Measurements from ENCODE around the gene MYO5C. TPM values are rescaled to one million over a fixed set of nuclear protein-coding genes. Genes with fewer than 3 reads are reported as not detected.
"Not testable (repeated sequence)": the region's sequence is repeated elsewhere in the genome, so short reads cannot be mapped to it uniquely, and the experiment has no call there.

Gene MYO5C
- total and polyA plus RNA-seq, 10 donors, result 0.53 to 23.4 (median 14.7) TPM

GRCh38 chr15:52287114-52287513 lies 8.5 kb downstream of the MYO5C start:
- Histone ChIP-seq H3K27me3 (replicated peaks in 1 of 7) (no peaks in the 10 kb centered on the region), H3K4me1 (no peaks in the 10 kb centered on the region), H3K9me3 (no peaks in the 10 kb centered on the region), H3K36me3 (no peaks in the 10 kb centered on the region), H3K4me3 (no peak overlapping the region), H3K27ac (no peak overlapping the region)
- 82 to 91% (median 84%) methylated on average over 7 of the region's 7 CpGs for WGBS, 5 donors
- TF ChIP-seq POLR2A (IDR thresholded peaks at IDR 0.05) (no peak), POLR2AphosphoS5 (IDR thresholded peaks at IDR 0.05) (no peak), CTCF (IDR thresholded peaks at IDR 0.05 in 8 of 11, conservative IDR thresholded peaks at IDR 0.05 in 3 of 11) (no peak)
- DNase-seq, result no peak
- intact Hi-C loops (cut with DNase I; ENCODE audit: low total_unique reads), result no loop called here

- H3K4me3 ChIP-seq; H3K27ac ChIP-seq; intact Hi-C loops (cut with DNase I; ENCODE audit: low total_unique reads); DNase-seq; H3K4me1 ChIP-seq; H3K36me3 ChIP-seq; H3K9me3 ChIP-seq; H3K27me3 ChIP-seq (replicated peaks in 1 of 7): not testable (repeated sequence)
- 97 to 100% (median 98%) methylated on average over 15 to 32 of the region's 34 CpGs for WGBS, 5 donors
These were observed 9.7 kb downstream of the MYO5C start for GRCh38 chr15:52285941-52286340.

- no peak for DNase-seq
- Histone ChIP-seq H3K4me1 (no peaks in the 10 kb centered on the region), H3K27me3 (replicated peaks in 1 of 7) (no peaks in the 10 kb centered on the region), H3K27ac (no peak overlapping the region), H3K9me3 (no peaks in the 10 kb centered on the region), H3K4me3 (no peak overlapping the region), H3K36me3 (no peaks in the 10 kb centered on the region)
- WGBS, 5 donors, result 78 to 89% (median 87%) methylated on average over 3 of the region's 3 CpGs
- intact Hi-C loops (cut with DNase I; ENCODE audit: low total_unique reads), result no loop called here
- TF ChIP-seq POLR2AphosphoS5 (IDR thresholded peaks at IDR 0.05), result no peak
These were observed 11.4 kb downstream of the MYO5C start for GRCh38 chr15:52284164-52284563.

- no peak for TF ChIP-seq POLR2AphosphoS5 (IDR thresholded peaks at IDR 0.05)
- TF ChIP-seq POLR2A (IDR thresholded peaks at IDR 0.05), result no peak
- no peak for TF ChIP-seq CTCF (IDR thresholded peaks at IDR 0.05 in 8 of 11, conservative IDR thresholded peaks at IDR 0.05 in 3 of 11)
- no peaks in the 10 kb centered on the region for H3K27me3 ChIP-seq (replicated peaks in 1 of 7)
- no peak overlapping the region for H3K27ac ChIP-seq
- intact Hi-C loops (cut with DNase I; ENCODE audit: low total_unique reads), result no loop called here
- H3K36me3 ChIP-seq, result peaks cover 0 to 7% (median 0%) of the 10 kb centered on the region in 6 donors
- no peak for DNase-seq
- WGBS, 5 donors, result 73 to 85% (median 82%) methylated on average over 6 of the region's 6 CpGs
- H3K9me3 ChIP-seq, result no peaks in the 10 kb centered on the region
- no peak overlapping the region for H3K4me3 ChIP-seq
- H3K4me1 ChIP-seq, result no peaks in the 10 kb centered on the region
These were observed 12.3 kb downstream of the MYO5C start for GRCh38 chr15:52283281-52283680.

- WGBS, 5 donors, result 91 to 96% (median 93%) methylated on average over 14 of the region's 14 CpGs
- Histone ChIP-seq H3K9me3 (no peaks in the 10 kb centered on the region), H3K36me3 (peaks cover 0 to 16% (median 0%) of the 10 kb centered on the region in 6 donors), H3K27ac (no peak overlapping the region), H3K27me3 (replicated peaks in 1 of 7) (no peaks in the 10 kb centered on the region), H3K4me3 (no peak overlapping the region), H3K4me1 (no peaks in the 10 kb centered on the region)
- intact Hi-C loops (cut with DNase I; ENCODE audit: low total_unique reads), result no loop called here
- no peak for DNase-seq
- no peak for TF ChIP-seq CTCF (IDR thresholded peaks at IDR 0.05 in 8 of 11, conservative IDR thresholded peaks at IDR 0.05 in 3 of 11)
- TF ChIP-seq POLR2A (IDR thresholded peaks at IDR 0.05), result no peak
- no peak for TF ChIP-seq POLR2AphosphoS5 (IDR thresholded peaks at IDR 0.05)
These were observed 13.2 kb downstream of the MYO5C start for GRCh38 chr15:52282418-52282817.
